NCI-H187 (cell line): ENCODE measurements around the gene CCNL2.
"Not testable (repeated sequence)": the region's sequence is repeated elsewhere in the genome, so short reads cannot be mapped to it uniquely, and the experiment has no call there.

Source experiments
- DNase-seq, 2 experiments: peaks; one replicate each; lab custom pipeline; 2025; lab: John Stamatoyannopoulos, UW

CCNL2 gene

GRCh38 chr1:1419813-1420653 is 20.9 kb upstream of the CCNL2 start:
- no peak for DNase-seq

GRCh38 chr1:1419363-1419812 is 20.3 kb upstream of the CCNL2 start:
- DNase-seq: no peak

GRCh38 chr1:1418464-1419362 is 19.6 kb upstream of the CCNL2 start:
- no peak for DNase-seq

- not testable (repeated sequence) for DNase-seq
Measured at GRCh38 chr1:1417825-1418463, 18.8 kb upstream of the CCNL2 start.

- DNase-seq: not testable (repeated sequence)
Measured at GRCh38 chr1:1417396-1417795, 18.3 kb upstream of the CCNL2 start.

- DNase-seq: no peak
Measured at GRCh38 chr1:1415751-1416150, 16.6 kb upstream of the CCNL2 start.

- not testable (repeated sequence) for DNase-seq
Measured at GRCh38 chr1:1412311-1412902, 13.3 kb upstream of the CCNL2 start.

GRCh38 chr1:1411626-1412025 is 12.5 kb upstream of the CCNL2 start:
- DNase-seq: no peak

GRCh38 chr1:1410238-1410637 is 11.1 kb upstream of the CCNL2 start:
- not testable (repeated sequence) for DNase-seq

- DNase-seq: no peak
Measured at GRCh38 chr1:1407636-1408318, 8.6 kb upstream of the CCNL2 start.

GRCh38 chr1:1406821-1407635 is 7.9 kb upstream of the CCNL2 start, which contains the start of gene MRPL20:
Gene MRPL20 (minus strand): TSS chr1:1407293. CDS start chr1:1407217, 76 bp downstream.
- peak; percentile 59 to 92 for DNase-seq

- no peak for DNase-seq
Measured at GRCh38 chr1:1406101-1406820, 7.1 kb upstream of the CCNL2 start.

- DNase-seq: no peak
Measured at GRCh38 chr1:1403653-1404052, 4.5 kb upstream of the CCNL2 start.

- DNase-seq: not testable (repeated sequence)
Measured at GRCh38 chr1:1402901-1403392, 3.8 kb upstream of the CCNL2 start.

GRCh38 chr1:1402072-1402900 is 3.2 kb upstream of the CCNL2 start:
- no peak for DNase-seq

GRCh38 chr1:1401457-1402010 is 2.4 kb upstream of the CCNL2 start:
- DNase-seq: no peak

GRCh38 chr1:1400576-1401456 is 1.7 kb upstream of the CCNL2 start:
- no peak for DNase-seq
